ENCODE results near the gene ADARB2. TPM values are rescaled to one million over a fixed set of nuclear protein-coding genes. Genes with fewer than 3 reads are reported as not detected.

ADARB2 gene
- total RNA-seq, 1 donor from 2014 or later, result not detected

DNA sequence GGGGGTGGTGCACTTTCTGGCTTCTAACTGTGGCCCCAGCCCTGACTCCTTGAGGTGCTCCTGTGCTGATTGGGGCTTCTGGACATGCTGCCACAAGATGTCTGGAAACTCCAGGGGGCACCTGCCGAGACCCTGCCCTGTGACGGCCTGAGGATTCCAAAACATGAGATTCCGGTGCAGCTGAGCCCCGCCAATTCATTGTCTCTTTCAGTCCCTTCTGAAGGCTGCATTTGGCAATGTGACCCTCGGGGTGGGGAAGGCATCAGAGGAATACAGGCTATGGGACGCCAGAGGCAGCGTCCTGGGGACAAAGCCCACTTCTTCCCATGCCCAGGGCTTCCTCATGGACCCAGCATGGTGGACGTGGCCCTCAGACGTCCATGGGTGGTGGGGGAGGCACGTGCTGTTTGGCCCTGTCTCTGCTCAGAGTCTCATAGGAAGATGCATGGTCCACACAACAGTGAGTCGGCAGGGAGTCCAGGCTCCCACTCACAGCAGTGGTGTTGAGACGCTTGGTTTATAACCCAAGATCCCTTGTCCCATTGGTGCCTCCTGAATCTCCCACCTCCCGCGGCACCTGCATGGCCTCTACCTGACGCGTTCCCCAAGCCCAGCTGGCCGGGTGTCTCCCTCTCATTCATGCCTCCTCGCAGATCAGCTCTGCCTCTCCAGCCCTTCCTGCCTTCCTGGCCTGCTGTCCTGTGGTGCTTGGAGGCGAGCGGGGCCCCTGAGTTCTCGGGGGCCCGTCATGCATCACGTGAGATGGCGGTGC is 551.2 kb downstream of the ADARB2 start:
- no peak for DNase-seq (ENCODE audit: low spot score in 2 of 2)
- H3K4me3 ChIP-seq, result no peak overlapping the region

DNA sequence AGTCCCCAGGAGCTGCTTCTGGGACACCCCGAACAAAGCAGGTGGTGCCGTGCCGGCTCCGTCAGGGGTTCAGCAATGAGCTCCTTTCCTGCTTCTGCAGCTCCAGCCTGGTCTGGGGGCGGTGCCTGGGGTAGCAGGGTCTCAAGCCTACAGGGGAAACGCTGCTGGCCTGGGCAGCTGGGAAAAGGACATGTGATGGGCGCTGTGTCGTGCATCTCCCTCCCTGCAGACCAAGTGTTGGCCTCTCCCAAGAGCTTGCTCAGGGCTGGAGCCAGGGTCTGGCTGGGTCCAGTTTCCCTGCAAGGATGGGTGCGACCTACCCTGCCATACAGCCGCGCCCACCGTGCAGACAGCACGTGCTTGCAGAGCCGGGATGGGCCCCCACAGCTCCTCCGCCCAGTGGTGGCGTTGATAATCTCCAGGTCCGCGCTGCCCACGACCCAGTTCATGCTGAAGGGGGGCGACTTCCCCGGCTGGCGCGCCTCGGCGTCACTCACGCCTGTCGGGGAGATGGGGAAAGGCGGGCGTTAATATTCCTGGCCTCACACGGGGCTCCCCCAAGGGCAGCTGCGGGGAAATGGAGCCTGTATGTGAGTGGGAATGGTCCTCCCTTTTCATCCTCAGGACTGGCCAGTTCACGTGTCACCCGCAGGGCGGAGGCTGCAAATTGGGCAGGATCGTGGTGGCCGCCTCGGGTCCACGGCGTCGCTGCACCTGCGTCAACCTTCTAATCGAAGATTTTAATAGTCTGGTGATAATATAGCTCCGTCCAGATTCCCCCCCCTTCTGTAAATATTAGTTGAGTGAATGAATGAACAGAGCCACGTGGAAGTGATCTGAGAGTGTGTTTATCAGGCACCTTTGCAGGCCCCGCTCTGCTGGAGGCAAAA is 552.5 kb downstream of the ADARB2 start:
- Histone ChIP-seq H3K36me3 (no peaks in the 10 kb centered on the region), H3K27ac (no peak overlapping the region), H3K4me1 (no peaks in the 10 kb centered on the region), H3K9me3 (no peaks in the 10 kb centered on the region), H3K27me3 (no peaks in the 10 kb centered on the region), H3K4me3 (no peak overlapping the region)
- TF ChIP-seq, protein P1, sequence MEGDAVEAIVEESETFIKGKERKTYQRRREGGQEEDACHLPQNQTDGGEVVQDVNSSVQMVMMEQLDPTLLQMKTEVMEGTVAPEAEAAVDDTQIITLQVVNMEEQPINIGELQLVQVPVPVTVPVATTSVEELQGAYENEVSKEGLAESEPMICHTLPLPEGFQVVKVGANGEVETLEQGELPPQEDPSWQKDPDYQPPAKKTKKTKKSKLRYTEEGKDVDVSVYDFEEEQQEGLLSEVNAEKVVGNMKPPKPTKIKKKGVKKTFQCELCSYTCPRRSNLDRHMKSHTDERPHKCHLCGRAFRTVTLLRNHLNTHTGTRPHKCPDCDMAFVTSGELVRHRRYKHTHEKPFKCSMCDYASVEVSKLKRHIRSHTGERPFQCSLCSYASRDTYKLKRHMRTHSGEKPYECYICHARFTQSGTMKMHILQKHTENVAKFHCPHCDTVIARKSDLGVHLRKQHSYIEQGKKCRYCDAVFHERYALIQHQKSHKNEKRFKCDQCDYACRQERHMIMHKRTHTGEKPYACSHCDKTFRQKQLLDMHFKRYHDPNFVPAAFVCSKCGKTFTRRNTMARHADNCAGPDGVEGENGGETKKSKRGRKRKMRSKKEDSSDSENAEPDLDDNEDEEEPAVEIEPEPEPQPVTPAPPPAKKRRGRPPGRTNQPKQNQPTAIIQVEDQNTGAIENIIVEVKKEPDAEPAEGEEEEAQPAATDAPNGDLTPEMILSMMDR (IDR thresholded peaks at IDR 0.05), result no peak
- intact Hi-C loops (cut with DNase I), result no loop called here
- no peak for DNase-seq (ENCODE audit: low spot score in 2 of 2)

More for the DNA sequence above, 551.2 kb downstream of the ADARB2 start:
- intact Hi-C loops (cut with DNase I), result no loop called here
- Histone ChIP-seq H3K9me3 (no peaks in the 10 kb centered on the region), H3K27me3 (no peaks in the 10 kb centered on the region), H3K36me3 (no peaks in the 10 kb centered on the region), H3K27ac (no peak overlapping the region), H3K4me1 (no peaks in the 10 kb centered on the region)
- TF ChIP-seq, protein P1 (IDR thresholded peaks at IDR 0.05), result no peak

DNA sequence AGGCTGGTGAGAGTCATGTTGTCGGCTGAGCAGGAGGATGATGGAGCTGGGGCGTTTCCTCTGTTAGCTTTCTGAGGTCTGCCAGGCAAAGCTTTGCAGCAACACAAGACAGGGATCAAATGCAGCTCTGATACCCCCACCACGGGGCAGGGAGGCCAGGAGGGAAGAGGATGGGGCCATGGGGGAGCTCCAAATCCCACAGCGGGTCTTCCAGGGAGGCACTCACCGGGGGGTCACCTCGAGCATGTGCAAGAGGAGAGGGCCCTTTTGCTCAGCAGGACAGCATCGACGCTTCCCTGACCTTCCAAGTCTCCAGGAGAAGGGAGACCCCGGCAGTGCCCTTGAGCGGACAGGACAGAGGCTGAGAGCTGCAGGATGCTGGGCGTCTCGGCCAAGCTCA is 553.6 kb downstream of the ADARB2 start:
- TF ChIP-seq, protein P1 (IDR thresholded peaks at IDR 0.05), result no peak
- Histone ChIP-seq H3K27me3 (no peaks in the 10 kb centered on the region), H3K9me3 (no peaks in the 10 kb centered on the region), H3K4me3 (no peak overlapping the region), H3K36me3 (no peaks in the 10 kb centered on the region), H3K27ac (no peak overlapping the region), H3K4me1 (no peaks in the 10 kb centered on the region)
- intact Hi-C loops (cut with DNase I), result no loop called here
- no peak for DNase-seq (ENCODE audit: low spot score in 2 of 2)

DNA sequence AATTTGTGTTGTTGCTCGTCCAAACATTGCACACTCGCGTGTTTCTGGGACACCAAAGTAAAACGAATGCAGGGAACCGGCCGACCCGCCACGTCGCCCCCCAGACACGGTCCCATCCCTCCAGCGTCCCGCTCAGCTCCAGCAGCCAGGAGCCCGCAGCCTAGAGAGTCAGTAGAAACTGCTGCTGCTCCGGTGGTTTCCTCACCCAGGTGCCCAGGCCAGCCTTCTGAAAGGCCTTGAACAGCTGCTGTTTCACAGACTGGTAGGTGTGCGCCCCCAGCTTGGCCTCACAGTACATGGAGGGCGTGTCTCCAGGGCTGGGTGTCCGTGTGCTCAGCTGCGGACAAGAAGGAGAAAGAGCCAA is 554.3 kb downstream of the ADARB2 start:
- no peaks in the 10 kb centered on the region for H3K27me3 ChIP-seq
- intact Hi-C loops (cut with DNase I), result no loop called here
- DNase-seq (ENCODE audit: low spot score in 2 of 2), result no peak
- H3K36me3 ChIP-seq, result no peaks in the 10 kb centered on the region
- no peak overlapping the region for H3K27ac ChIP-seq
- no peaks in the 10 kb centered on the region for H3K4me1 ChIP-seq
- no peak overlapping the region for H3K4me3 ChIP-seq
- TF ChIP-seq, protein P1 (IDR thresholded peaks at IDR 0.05), result no peak
- no peaks in the 10 kb centered on the region for H3K9me3 ChIP-seq

DNA sequence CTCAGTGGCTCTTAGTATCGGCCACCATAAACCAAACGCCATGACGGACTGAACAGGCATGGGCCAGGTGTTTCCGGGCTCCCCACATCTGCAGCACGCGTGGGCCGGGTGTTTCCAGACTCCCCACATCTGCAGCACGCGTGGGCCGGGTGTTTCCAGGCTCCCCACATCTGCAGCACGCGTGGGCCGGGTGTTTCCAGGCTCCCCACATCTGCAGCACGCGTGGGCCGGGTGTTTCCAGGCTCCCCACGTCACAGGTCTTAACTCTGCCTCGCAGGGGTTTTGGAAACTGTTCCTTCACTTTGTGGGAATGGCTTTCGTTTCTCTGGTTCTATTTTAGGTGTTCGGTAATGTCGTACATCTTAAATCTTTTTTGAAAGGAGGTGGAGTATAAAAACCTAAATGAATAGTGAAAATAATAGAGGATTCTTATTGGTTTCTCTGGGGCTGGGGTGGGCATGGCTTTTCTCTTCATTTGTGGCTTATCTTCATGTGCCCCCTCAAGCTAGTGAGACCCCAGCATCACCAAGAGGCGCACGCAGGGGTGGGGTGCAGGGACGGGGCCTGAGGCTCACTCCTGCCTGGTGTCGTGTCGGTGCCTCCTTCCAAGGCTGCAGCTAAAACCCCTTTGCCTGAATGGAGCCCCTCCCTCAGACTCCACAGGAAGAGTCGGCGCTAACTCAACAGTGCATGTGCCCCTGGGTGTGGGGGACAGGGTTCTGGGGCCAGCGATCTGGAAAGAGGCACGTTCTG is 554.9 kb downstream of the ADARB2 start:
- intact Hi-C loops (cut with DNase I), result no loop called here
- Histone ChIP-seq H3K9me3 (no peaks in the 10 kb centered on the region), H3K4me1 (no peaks in the 10 kb centered on the region), H3K36me3 (no peaks in the 10 kb centered on the region), H3K27ac (no peak overlapping the region), H3K4me3 (no peak overlapping the region), H3K27me3 (no peaks in the 10 kb centered on the region)
- DNase-seq (ENCODE audit: low spot score in 2 of 2), result no peak
- TF ChIP-seq, protein P1 (IDR thresholded peaks at IDR 0.05), result no peak

All from ascending aorta (tissue), 2 donors.